ENCODE results near the gene PAQR7.
A peak's percentile ranks its signal among the peaks of the same experiment; 100 is the strongest.
"Not testable (repeated sequence)": the region's sequence is repeated elsewhere in the genome, so short reads cannot be mapped to it uniquely, and the experiment has no call there.

PAQR7 gene

DNA sequence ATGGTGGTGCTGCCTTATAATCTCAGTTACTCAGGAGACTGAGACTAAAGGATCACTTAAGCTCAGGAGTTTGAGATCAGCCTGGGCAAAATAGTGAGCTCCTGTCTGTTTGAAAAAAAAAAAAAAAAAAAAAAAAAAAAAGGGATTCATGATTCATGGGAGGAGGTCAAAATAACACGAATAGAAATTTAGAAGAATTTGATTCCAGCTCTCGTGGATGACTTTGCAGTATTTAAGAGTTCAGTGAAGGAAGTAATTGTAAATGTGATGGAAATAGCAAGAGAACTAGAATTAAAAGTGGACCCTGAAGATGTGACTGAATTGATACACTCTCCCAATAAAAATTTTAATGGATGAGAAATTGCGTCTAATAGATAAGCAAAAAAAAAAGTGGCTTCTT is 32.0 kb downstream of the PAQR7 start:
- in situ Hi-C loops (cut with HindIII; ENCODE audit: low sequenced_read_pairs): no loop called here
- TF ChIP-seq, protein P1, sequence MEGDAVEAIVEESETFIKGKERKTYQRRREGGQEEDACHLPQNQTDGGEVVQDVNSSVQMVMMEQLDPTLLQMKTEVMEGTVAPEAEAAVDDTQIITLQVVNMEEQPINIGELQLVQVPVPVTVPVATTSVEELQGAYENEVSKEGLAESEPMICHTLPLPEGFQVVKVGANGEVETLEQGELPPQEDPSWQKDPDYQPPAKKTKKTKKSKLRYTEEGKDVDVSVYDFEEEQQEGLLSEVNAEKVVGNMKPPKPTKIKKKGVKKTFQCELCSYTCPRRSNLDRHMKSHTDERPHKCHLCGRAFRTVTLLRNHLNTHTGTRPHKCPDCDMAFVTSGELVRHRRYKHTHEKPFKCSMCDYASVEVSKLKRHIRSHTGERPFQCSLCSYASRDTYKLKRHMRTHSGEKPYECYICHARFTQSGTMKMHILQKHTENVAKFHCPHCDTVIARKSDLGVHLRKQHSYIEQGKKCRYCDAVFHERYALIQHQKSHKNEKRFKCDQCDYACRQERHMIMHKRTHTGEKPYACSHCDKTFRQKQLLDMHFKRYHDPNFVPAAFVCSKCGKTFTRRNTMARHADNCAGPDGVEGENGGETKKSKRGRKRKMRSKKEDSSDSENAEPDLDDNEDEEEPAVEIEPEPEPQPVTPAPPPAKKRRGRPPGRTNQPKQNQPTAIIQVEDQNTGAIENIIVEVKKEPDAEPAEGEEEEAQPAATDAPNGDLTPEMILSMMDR (IDR thresholded peaks at IDR 0.05; ENCODE audit: low read depth, low read length): no peak
- no peak for DNase-seq (ENCODE audit: low read depth, low spot score)
- no peak overlapping the region for H3K4me3 ChIP-seq (ENCODE audit: low read depth, low read length)

- DNase-seq (ENCODE audit: low read depth, low spot score); H3K4me3 ChIP-seq (ENCODE audit: low read depth, low read length); in situ Hi-C loops (cut with HindIII; ENCODE audit: low sequenced_read_pairs): not testable (repeated sequence)
Measured at GRCh38 chr1:25839808-25840207, 35.7 kb downstream of the PAQR7 start.

- peak; percentile 9 for DNase-seq (ENCODE audit: low read depth, low spot score)
- TF ChIP-seq, protein P1 (IDR thresholded peaks at IDR 0.05; ENCODE audit: low read depth, low read length): peak; percentile 54
- no peak overlapping the region for H3K4me3 ChIP-seq (ENCODE audit: low read depth, low read length)
- in situ Hi-C loops (cut with HindIII; ENCODE audit: low sequenced_read_pairs): no loop called here
Measured at GRCh38 chr1:25837262-25837875, 38.1 kb downstream of the PAQR7 start.

GRCh38 chr1:25836695-25837094 is 38.8 kb downstream of the PAQR7 start:
- TF ChIP-seq, protein P1 (IDR thresholded peaks at IDR 0.05; ENCODE audit: low read depth, low read length): no peak
- in situ Hi-C loops (cut with HindIII; ENCODE audit: low sequenced_read_pairs): no loop called here
- peak; percentile 39 for DNase-seq (ENCODE audit: low read depth, low spot score)
- no peak overlapping the region for H3K4me3 ChIP-seq (ENCODE audit: low read depth, low read length)

DNA sequence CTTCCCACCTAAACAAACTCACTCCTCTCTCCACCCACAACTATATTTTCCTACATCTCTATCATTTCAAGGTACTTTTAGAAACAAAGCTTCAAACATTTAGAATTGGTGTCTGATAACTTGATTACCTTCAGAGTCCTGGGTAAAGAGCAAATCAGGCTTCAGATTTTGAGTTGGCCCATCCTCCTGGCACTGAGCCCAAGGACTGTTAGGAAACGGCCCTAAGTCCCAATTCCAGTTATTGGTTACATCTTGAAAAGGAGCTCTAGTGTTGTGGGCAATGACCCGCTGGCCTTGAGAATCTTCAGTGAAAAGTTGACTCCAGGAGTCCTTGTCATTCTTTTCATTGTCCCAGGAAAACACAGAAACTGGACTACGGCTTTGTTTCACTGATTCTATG is 40.6 kb downstream of the PAQR7 start:
- H3K4me3 ChIP-seq (ENCODE audit: low read depth, low read length): no peak overlapping the region
- in situ Hi-C loops (cut with HindIII; ENCODE audit: low sequenced_read_pairs): no loop called here
- TF ChIP-seq, protein P1 (IDR thresholded peaks at IDR 0.05; ENCODE audit: low read depth, low read length): no peak
- no peak for DNase-seq (ENCODE audit: low read depth, low spot score)

- H3K4me3 ChIP-seq (ENCODE audit: low read depth, low read length): no peak overlapping the region
- DNase-seq (ENCODE audit: low read depth, low spot score): no peak
- in situ Hi-C loops (cut with HindIII; ENCODE audit: low sequenced_read_pairs): no loop called here
- TF ChIP-seq, protein P1 (IDR thresholded peaks at IDR 0.05; ENCODE audit: low read depth, low read length): no peak
Measured at GRCh38 chr1:25833158-25833557, 42.4 kb downstream of the PAQR7 start.

GRCh38 chr1:25832336-25833037 is 43.0 kb downstream of the PAQR7 start:
- TF ChIP-seq, protein P1 (IDR thresholded peaks at IDR 0.05; ENCODE audit: low read depth, low read length): no peak
- no peak for DNase-seq (ENCODE audit: low read depth, low spot score)
- H3K4me3 ChIP-seq (ENCODE audit: low read depth, low read length): no peak overlapping the region
- in situ Hi-C loops (cut with HindIII; ENCODE audit: low sequenced_read_pairs): no loop called here

Measured in astrocyte of the spinal cord (primary cell).